HL-60/S4 treated with retinoic acid at 250 ng/mL for 4 days and 3 days (cell line): Measurements from ENCODE around the gene ALDH1A1.
"Not testable (repeated sequence)": the region's sequence is repeated elsewhere in the genome, so short reads cannot be mapped to it uniquely, and the experiment has no call there.

Source experiments
- in situ Hi-C: fragments of 300-500 bp; cut with MboI; formaldehyde crosslinking; loops from 2 replicates; pipeline ENCODE4 v1.7.0; 2022; ENCODE audit warnings: low sequenced_read_pairs

The ALDH1A1 gene

DNA sequence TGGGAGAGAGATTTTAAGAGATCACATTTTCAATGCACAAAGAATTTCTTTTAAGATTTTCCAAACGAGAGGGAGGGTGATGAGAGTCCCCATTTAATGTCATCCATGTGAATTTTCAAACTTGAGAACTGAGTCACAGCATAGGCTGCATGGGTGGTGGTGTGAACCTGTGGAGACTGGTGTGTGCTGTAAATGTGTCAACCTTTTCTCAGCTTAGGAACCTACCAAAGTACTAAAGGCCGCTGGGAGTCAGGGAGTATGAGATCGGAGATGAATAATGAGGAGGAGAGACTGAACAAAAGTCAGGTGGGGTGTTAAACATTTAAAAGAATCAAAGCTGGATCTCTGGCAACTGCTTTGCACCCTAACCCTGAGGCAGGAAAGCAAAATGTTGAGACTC lies 7.5 kb downstream of the ALDH1A1 start:
- in situ Hi-C loops = no loop called here

DNA sequence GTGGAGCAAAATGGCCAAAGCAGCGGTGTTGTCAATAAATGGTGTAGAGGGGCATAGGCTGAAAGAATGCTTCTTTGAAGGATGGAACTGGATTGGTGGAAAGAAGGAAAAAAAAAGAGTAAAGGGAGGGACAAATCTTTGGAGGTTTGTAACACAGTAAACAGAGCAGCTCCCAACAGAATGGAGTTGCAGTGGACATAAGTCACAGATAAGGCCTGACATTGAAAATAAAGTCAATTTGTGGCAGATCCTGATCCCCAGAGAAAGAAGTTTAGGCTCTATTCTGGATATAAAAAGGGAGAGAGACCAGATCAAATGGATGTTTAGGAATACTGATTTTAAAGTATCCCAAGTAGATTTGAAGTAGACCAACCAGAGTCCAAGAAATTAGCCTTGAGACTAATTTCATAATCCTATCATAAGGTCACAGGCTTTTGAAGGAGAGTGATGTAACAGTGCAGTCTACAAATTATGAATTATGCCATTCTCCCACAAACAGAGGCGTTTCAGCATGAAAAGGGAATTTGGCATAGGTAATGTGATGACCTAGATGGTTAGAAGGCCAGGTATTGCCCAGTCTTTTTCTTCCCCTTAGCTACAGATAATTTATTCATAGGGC lies 8.9 kb downstream of the ALDH1A1 start:
- in situ Hi-C loops = no loop called here

DNA sequence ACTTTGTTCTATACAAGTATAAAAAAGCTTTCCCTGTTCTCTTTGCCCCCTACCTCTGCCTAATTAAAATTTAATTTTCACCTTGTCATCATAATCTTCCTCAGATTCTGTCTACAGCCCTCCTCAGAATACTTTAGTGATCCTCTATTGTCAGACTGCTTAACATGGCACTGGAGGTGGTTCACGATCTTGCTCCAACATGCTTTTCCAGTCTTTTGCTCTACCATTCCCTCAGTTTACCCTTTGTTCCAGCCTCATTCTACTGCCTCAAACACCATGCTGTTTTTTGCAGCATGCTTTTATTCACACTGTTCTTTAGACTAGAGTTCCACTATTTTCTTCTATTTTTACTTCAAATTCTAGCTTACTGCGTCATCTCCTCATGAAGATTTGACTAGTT lies 10.4 kb downstream of the ALDH1A1 start:
- in situ Hi-C loops = no loop called here

DNA sequence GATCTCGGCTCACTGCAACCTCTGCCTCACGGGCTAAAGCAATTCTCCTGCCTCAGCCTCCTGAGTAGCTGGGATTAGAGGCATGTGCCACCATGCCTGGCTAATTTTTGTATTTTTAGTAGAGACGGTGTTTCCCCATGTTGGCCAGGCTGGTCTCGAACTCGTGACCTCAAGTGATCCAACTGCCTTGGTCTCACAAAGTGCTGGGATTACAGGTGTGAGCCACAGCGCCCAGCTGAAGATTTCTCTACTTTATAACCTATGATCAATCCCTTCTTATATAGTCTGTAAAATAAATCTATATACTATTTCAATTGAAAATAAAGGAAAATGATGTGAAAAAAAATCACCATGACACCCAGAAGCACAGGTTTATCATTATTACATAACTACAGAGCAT lies 13.3 kb downstream of the ALDH1A1 start:
- in situ Hi-C loops = not testable (repeated sequence)

DNA sequence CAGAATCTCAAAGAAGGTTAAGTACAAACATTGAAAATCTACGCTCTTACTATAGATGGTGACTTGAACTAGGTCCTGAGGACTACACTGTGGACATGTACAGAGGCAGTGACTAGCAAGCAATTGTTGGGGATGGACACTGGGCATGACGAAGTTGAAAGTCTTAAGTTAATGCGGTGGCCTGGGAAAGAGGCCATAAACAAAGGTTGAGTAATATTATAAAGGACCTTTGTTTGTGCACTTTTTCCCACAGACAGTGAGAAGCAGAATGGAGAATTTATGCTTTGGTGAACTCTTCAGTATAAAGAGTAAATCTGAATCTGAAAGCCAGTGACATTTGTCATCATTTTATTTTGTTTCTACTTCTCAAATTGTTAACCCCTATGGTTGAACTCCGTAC lies 15.3 kb downstream of the ALDH1A1 start:
- in situ Hi-C loops = no loop called here

DNA sequence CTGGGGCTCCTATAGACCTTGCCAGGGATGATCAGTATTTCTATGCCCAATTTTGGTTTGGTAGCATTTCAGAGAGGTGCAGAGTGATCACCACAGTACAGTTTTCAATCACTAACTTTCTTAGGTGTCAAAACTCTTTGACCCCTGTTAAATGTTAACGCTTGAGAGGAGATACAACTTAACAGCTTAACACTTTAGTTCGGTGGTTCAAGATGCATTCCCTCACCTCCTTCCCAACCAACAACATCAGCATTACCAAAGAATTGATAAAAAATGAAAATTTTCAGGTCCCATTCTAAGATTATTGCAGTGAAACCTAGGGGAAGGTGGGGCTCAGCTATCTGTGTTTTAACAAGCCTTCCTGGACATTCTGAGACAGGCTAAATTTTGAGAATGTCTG lies 16.2 kb downstream of the ALDH1A1 start:
- in situ Hi-C loops = no loop called here

DNA sequence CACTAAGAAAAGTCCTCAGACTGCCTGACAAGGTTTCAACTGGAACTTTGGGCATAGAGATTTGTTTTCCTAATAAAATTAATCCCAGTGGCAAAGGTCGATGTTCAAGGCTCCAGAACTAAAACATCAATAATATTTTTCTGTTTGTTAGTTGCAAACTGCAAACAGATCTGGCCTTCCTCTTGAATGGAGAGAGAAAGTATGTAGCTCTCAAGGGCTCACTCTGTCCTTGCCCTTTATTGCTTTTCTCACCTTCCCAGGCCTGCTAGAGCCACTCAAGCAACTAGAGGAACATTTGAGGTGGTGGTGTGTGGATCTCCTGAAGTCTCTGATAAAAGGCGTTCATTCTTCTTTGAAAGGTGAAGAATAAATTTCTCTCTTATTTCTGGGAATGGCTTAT lies 16.6 kb downstream of the ALDH1A1 start:
- in situ Hi-C loops = no loop called here

DNA sequence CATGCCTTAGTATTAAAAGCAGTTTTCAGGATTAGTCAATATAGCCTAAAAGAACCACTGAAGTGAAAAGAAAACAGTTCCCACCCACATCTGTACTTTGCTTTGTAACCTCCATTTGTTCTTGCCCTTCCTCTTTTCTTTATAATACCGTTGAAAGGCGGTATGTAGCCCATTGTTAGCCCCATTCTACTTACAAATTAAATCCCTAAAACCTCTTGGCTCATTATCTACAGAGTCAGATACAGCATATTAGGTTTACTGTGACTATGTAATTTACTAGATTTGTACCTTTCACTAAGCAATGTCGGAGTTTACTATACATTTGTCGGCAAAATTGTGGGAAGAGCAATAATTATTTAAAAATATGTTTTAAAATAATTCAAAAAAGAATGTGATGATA lies 17.3 kb downstream of the ALDH1A1 start:
- in situ Hi-C loops = no loop called here

DNA sequence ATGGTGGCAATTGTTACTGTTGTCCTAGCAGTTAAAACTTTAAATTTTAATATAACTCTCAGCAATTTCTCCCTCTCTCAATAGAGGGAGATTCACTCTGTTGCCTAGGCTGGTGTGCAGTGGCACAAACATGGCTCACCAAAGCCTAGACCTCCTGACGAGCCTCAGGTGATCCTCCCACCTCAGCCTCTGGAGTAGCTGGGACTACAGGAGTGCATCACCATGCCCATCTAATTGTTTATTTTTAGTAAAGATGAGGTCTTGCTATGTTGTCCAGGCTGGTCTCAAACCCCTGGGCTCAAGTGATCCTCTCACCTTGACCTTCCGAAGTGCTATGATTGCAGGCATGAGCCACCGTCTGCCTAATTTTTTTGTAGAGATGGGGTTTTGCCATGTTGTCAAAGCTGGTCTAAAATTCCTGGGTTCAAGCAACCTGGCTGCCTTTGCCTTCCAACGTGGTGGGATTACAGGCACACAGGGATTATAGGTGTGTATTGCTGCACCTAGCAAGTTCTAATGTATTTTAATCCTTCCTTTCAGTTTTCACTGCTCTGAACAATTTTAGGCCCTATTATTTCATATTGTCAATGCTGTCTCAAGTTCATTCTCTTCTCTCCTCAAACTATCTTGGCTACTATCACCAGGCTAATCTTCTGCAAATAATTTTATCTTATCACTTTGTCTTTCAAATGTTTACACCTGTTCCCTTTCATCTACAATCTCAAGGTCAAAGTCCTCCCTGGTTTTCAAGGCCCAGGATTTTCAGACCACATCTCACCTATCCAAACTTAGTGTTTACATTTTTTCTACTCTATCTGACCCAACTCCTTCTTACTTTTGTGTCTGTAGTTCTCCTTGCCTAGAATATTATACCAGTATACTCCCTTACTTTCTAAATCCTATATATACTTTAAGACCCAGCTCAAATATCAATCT lies 18.9 kb downstream of the ALDH1A1 start:
- in situ Hi-C loops = no loop called here

DNA sequence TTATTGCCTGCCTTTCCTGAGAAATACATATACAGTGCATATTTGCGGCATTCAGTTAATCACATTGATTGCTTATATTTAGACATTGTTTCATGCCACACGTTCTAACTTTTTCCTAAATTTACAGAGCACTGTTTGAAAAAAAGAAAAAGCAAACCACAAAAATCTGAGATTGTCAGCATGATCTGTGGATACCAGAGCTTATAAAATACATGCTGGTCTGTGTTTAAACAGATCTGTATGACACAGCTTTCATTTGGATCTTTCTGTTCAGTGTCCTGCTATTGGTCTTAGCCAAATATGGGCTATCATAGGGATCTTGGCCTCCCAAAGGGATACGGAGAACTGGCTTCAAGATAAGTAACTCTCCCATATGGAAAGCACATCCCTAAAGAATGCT lies 20.2 kb downstream of the ALDH1A1 start:
- in situ Hi-C loops = no loop called here

DNA sequence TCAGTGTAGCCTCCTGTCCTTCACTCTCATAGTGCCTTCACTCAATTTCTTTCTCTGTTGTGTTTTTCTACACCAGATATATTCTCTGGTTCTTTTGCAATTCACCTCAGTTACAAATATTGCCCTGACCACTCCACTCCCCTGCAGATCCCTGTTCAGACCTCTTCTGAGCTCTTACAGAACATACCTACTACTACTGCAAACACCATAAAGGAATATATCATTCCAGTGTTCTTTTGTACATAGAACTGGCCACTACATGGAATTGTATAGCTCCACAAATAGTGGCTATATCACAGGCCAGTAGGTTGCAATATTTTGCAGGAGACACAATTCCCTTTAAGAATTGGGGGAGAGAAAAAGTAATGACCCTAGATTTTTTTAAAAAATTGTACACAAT lies 21.0 kb downstream of the ALDH1A1 start:
- in situ Hi-C loops = no loop called here

DNA sequence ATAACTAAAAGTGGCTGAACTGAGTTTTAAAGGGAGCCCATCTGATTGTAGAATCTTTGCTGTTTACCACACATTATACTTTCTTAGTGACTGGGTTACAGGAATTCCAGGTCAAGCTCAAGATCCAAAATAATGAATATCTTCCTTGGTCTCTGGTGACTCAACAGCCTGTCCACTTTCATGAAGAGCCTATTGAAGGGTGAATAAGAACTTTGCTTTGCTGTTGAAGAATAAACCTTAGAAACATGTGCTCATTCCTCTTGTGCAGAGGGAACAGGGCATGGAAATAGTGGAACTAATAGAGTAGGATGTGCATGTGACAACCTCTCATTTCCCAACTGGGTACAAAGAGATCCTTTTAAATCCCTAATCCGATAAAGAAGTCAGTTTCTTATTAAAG lies 21.4 kb downstream of the ALDH1A1 start:
- in situ Hi-C loops = no loop called here

DNA sequence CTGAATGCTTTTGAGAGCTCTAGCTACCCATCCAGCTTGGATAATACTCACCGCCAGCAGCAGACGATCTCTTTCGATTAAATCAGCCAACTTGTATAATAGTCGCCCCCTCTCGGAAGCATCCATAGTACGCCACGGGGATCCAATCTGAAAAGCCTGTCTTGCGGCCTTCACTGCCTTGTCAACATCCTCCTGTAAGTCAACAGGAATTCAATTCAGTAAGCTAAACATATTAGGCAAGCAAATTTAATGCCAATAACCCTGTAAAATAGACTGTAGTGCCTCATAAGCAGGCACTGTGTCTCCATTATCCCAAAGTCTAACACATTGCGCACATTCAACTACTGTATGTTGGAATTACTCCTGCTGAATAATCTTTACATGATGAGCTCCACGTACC lies 22.0 kb downstream of the ALDH1A1 start:
- in situ Hi-C loops = no loop called here

DNA sequence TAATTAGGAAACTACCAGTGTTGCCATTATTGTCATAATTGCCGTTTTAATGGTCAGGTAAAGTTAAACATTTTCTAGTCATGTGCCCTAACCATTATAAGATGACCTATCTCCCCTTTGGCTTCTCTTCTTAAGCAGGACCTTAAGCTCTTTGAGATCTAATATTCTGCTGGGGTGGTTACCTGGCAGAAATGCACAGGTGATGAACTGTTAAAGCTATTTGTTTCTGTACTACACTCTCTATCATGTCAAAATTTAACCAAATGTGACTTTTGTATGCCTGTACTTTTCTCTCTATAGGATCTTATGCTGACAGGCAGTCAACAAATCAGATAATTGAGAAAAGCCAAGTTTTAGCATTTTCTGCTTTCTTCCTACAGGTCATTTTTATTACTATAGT lies 23.3 kb downstream of the ALDH1A1 start:
- in situ Hi-C loops = no loop called here

DNA sequence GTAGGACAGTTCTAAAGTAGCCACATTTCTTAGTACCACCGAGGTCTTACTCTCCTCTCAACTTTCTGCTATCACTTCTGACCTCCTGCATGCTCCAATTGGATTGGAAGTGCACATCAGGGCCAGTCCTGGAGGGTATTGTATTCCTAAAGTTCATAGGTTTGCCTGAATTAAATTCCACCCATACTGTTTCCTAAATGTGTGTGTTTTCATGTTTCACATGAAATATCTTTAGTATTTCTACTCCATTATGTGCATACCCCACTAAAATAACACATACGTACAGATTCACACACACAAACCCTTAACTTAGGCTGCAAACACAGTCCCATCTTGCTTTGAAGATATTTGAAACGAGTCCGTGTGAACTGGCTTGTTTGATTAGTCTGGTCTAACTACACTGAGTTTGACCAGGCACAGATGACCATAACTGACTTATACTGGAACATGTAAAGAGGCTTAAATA lies 24.8 kb downstream of the ALDH1A1 start:
- in situ Hi-C loops = no loop called here

DNA sequence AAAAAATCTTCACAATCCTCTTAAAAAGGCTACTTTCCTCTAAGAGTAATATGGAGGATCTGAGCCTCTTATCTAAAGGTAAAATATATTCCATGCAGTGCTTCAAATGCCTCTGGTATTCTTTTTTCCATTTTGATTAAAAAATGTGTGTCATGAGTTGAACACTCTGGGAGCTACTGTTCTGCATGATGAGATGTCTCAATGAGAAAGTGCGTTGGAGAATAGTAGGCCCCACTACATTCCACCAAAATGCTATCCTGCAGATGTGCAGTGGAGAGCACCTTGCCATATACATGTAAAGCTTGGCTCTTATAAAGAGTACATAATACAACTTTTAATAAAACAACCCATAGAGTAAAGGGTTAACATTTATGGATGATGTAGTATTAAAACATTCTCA lies 26.3 kb downstream of the ALDH1A1 start:
- in situ Hi-C loops = no loop called here

DNA sequence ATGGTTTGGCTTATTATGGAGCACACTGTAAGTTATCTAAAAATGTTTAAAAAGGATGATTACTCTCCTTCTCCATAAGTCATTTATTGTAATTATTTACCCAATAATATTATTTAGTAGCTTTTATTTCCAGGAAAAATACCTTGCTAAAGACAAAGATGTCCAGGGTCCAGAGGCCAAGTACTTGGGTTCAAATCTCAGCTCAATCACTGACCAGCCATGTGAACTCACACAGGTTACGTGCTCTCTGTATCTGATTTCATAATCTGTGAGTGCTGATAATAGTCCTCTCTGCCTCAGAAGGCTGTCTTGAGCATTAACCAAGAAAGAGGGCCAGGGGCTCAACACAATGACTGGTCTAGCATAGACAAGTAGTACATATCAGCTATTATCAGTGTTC lies 27.0 kb downstream of the ALDH1A1 start:
- in situ Hi-C loops = no loop called here

DNA sequence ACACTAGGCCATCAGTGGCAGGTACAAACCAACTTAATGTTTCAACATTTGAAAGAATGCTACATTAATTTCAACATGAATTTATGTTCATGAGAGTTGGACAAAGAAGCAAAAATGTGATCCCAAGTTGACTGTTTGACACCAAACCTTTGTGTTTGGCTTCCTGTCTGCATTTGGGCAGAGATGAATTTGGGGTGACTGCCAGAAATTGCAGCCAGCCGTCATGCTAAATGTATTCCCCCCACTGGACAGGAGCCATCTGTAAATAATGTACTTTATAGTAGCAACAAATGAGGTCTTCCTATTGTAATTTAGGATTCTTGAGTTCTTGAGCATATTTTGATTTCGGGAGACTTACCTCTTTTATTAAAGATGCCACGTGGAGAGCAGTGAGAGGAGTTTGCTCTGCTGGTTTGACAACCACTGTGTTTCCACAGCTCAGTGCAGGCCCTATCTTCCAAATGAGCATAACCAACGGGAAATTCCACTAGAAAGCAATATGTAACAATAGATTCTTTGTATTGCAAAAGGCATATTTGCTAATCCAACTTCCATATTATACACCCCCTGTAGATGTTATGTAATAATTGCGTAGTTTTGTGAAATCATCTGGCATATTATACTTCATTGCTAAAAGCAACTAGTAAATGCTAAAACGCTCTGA lies 27.6 kb downstream of the ALDH1A1 start:
- in situ Hi-C loops = no loop called here

DNA sequence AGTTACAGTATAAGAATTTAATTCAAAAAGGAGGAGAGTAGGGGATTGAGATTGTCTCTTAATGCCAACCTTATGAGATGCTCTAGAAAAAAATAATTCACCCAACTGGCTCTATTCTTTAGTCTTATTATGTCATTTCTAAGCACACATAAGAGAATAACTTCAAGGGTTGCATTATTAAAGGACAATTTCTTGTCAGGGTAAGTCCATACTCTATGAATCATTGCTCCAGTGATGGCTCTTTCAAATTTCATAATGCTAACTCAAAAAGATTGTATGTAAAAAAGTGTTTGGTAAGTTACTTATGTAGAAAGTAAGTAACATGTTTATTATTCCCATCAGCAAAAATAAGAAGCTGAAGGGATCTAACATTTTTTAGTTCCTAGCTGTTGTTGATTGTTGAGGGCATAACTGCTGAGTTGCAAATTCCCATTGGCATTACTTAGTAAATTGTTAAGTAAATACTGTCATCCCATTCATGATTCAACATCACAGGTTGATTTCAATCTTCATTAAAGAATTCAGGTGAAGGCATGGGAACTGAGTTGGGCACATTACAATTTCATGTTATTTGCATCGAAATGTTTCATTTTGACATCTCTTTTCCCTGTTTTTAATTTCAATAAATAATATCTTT lies 28.6 kb downstream of the ALDH1A1 start:
- in situ Hi-C loops = no loop called here

DNA sequence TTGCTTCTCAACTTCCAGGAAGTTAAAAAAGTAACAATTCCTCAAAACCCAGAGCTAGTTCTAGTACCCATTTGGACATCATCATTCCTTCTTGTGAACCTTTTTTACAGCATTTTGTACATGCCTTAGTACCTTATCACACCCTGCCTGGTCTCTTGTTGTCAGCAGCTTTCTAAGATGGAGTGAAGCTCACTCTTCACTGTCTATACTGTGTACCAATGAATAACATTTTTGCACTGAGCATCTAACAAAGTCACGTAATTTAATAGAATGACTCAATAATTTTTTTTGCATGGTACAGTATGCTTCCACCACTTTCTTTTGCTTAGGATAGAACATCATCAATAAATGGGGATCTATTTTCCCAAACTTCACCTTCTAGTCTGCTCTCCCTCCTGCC lies 29.8 kb downstream of the ALDH1A1 start:
- in situ Hi-C loops = no loop called here

DNA sequence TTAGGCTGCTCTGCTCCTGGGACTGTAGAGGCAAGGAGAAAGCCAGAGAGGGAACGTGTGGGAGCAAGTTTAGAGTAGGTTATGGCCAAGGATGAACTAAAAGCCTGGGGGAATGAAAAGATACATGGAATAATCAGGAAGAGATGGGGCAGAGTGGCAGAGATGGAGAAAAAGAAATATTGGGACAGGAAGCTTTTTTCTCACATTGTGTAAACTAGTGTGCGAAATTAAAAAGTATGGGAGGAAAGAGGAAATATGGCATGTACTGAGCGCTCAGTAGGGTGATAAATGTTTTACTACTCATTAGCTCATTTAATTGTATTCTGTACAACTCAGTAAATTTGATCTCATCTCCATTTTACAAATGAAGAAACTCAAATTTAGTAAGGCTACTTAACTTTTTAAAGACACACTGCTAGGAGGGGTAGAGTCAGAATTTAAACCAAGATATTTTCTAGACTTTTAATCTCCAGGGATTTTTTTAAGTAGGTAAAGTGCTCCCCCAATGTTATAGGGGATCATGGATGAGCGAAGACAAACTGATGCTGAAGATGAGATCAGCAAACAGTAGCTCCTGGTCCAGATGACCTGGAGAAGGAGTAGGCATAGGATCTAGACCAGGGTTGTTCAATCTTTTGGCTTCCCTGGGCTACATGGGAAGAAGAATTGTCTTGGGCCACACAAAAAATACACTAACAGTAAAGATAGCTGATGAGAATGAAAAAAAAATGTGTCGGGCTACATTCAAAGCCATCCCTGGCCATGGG lies 30.8 kb downstream of the ALDH1A1 start:
- in situ Hi-C loops = no loop called here
